Right hindlimb (tissue), 1 donor: Measurements from ENCODE around the gene HOXD9.
A peak's percentile ranks its signal among the peaks of the same experiment; 100 is the strongest.

ENCODE experiments used
- DNase-seq: peaks from one replicate; pipeline ENCODE4 v3.0.0-alpha.2; 2018

Gene HOXD9

DNA sequence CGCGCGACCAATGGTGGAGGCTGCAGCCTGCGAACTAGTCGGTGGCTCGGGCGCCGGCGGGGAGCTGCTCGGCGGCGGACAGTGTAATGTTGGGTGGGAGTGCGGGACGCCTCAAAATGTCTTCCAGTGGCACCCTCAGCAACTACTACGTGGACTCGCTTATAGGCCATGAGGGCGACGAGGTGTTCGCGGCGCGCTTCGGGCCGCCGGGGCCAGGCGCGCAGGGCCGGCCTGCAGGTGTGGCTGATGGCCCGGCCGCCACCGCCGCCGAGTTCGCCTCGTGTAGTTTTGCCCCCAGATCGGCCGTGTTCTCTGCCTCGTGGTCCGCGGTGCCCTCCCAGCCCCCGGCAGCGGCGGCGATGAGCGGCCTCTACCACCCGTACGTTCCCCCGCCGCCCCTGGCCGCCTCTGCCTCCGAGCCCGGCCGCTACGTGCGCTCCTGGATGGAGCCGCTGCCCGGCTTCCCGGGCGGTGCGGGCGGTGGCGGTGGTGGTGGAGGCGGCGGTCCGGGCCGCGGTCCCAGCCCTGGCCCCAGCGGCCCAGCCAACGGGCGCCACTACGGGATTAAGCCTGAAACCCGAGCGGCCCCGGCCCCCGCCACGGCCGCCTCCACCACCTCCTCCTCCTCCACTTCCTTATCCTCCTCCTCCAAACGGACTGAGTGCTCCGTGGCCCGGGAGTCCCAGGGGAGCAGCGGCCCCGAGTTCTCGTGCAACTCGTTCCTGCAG lies at the start of gene HOXD9:
TSS of gene HOXD9 (plus strand) at position 37 of the 728 bp plus-strand sequence. CDS start at position 87, 50 bp downstream.
- DNase-seq: peak; percentile 84

DNA sequence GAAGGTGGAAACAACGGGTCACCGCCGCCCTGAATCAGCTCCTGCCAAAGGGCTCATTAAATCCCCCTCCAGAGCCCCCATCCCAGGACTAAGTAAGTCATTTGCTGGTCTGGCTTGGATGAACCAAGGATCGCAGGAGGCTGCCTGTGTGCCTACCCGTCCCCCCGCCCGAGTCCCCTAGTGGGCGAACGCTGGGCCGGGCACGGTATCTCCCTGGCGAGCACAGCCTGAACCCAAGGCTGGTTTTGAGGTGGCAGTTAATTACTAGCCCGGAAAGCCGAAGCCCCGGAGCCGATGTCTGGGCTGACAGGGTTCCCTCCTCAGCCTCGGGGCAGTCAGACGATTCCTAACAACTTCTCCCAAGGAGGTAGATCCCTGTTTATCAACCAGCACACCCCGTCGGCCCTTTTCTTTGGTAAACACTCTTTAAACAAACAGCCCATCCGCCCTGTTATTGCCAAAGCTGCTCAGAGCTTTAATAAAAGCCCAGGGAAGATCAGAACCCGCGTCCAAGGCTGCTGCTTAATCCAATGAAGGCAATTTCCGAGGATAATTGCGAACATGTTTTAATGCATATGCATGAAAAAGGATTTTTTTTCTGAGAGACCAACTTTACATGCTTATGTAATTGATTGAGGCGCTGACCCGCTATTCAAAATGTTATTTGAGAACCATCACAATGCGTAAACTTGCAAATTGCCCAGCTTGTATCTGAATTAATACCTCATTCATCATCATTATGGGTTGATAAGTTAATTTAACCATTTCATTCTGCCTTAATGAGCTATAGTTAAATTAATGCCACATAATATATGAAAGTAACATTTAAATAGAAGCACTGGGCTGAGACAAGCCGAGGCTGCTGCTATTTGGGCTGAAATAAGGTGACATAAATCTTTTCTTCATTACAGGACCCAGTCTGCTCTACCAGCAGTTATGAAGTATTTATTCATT lies 49.3 kb upstream of the HOXD9 start:
- no peak for DNase-seq

DNA sequence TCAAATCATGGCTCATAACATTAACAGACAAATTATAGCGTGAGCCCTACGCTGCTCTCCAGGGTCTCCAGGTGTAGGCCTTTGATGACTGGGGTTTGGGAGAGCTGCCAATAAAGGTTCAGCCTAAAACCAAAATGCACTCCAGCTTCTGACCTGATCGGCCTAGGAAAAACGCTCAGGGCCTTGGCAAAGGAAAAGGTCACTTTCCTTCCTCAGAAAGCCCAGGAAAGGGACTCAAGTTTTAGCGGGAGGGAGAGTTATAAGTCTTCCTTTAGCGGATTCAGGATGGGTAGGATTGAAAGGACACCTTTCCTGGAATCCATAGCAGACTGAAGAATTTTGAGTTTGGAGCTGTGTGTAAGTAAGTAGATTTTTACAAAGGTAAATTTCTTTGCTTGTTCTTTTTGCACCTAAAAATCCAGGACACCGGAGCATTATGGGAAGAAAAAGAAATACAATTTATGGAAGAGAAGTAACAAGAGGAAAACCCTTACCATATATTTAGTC lies 47.5 kb upstream of the HOXD9 start:
- DNase-seq: no peak

DNA sequence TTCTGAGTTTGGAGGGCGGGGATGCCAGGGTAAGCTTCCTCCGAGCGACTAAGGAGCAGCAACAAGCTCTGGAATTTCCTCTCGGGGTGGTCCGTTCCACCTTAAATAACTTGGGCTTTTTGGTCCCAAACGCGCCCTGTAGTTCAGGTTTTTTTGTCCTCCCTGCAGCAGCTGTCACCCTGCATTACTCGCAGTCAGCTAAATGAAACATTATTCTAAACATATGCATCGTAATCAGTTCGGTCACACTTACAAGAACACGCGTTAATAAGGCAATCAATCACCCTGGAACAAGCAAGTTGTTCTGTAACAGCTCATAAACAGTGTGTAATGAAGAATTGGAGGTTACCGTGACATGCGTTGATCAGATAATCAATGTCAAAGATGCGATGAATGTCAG lies 47.0 kb upstream of the HOXD9 start:
- peak; percentile 36 for DNase-seq

DNA sequence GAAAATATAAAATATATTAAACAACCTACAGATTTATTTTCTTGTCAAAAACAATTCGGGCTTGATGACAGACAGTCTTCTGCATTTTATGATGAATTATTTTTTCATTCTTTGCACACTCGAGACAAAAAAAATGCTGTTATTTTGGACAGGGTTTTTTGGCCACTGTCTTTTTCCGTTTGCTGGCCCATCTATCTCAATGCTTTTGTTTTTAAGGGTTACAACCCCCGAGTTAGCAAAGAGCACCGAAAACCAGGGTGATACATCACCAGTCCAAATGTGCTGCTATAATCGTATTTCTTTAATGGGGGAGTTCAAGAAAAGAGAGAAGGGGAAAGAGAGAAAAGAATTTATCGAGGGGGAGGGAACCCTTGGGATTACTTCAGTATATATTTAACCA lies 46.5 kb upstream of the HOXD9 start:
- no peak for DNase-seq

DNA sequence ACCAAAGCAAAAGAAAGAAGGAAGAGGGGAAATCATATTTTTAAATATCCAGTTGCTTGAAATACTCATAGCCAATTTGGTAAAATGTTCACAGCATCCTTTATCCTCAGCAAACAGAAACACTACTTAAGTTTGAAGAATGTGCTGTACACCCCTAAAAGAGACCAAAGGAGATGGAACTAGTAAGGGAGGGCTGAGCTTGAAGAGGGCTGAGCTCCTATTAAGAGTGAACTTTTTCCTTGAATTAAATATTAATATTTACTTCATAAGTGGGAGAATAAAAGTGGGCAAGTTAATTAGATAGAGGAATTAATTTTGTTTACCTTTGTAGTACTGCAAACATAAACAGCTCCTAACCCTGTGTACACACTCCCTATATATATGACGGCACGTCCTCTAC lies 45.7 kb upstream of the HOXD9 start:
- no peak for DNase-seq

DNA sequence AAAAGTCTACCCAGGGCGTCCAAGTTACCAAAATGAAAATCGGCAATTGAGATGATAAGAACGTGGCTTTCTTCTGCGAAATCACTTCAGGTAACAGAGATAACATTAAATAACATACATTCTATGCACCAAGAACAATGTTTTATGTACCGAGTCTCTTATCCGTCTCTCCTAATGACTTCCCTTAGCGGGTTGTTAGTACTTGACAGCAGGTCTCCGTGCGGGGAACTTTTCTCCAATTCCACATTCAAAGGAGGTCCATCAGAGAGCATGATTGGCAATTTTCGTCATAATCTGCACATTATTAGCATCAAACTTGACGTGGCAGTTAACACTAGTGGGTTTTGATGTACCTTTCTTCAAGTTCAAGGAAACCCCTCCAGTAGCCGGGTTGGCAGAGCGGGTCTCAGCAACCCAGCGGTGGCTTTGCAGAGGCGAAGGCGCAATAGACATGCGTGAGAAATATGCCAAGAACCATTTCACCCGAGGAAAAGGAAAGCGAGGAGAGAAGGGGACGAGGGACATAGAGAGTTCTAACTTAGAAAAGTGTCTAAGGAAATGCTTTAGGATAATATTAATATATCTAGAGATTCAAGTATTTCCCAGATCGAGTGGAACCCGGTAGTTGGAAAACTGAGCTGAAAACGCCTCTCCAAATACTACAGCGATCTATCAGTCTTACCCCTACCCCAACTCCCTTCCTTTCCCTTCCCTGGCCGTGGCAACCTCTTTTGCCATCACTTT lies 43.8 kb upstream of the HOXD9 start:
- peak; percentile 17 for DNase-seq

DNA sequence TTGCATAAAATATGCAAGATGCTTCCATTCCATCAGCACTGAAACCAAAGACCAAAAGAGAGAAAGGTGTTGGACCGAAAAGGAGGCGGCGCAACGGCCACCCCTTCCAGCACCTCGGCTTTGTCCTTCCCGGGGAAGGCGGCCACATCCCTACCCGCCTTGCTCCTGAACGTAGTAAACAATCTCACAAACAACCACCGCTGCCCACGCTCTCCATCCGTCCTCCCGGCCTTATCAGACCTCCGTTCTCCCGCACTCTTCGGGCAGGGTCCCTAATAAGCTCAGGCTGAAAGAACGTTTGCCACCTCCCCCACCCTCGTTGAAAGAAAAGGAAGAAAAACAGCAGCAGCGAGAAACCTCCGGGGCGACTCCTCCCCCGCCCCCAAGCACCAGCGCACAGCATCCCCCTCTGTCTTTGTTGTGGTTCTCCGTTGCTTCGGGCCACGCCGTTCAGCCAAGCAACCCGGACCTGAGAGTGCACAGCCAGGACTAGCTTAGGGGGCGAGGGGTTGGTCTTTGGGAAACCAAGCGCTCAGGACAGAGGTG lies 43.2 kb upstream of the HOXD9 start:
- peak; percentile 23 for DNase-seq

DNA sequence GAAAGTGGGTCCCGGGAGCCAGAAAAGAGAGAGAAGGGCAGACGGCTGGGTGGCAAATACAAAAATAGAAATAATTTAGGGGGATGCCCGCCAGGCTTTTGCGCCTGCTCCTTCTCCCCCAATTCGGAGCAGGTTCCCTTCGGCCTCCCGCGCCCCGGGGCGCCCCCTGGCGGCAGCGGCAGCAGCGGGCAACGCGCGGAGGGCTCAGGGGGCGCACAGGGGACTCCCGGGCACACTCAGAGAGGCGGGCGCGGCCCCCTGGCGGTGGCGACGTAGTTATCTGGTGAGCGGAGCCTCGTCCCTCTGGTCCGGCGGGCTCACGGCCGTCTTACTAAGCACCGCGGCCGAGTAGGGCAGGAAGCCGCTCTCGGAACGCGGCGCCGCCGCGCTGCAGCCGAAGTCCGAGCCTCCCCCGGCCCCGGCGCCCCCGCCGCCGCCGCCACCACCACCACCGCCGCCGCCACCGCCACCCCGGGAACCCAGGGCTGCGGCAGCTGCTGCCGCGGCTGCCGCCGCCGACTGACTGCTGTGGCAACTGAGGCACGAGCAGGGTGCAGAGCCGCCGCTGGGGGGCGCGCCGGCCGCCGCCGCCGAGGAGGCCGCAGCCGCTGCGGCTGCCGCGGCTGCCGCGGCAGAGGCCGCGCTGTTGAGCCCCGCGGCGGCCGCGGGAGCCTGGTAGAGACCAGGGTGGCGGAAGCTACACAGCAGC lies 42.5 kb upstream of the HOXD9 start:
- DNase-seq: peak; percentile 67

DNA sequence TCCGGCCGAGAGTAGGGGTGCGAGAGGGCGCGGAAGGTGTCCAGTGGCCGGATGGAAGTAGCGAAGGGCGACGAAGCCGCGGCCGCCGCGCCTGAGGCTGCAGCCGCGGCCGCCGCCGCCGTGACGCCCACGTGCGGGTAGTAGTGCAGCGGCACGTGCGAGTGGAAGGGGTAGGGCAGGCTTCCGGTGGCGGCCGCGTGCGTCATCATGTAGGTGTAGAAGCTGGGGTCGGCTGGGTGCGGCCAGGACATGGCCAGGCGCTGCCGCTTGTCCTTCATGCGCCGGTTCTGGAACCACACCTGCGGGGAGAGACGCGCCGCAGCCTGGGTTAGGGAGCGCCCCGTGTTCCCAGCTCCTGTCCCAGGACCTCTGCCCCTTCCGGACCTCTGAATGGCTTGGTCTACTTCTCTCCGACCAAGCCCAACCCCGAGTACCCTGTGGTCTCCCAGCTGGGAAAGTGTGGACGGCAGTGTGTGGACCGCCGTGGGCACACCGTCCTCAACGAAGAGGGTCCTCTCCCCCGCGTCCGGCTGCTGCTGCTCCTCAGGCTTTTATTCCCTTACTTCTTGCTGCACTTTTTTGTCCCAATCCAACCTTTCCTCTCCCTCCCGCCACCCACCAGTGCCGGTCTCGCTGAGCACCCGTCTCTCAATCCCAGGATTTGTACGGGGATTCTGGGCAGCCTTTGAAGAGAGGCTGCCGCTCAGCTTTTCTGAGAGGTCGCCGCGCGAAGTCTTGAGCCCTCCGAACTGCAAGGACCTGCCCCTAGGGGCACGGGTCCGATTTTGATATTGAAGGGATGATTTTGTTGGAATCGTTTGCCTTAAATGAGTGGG lies 41.8 kb upstream of the HOXD9 start:
- DNase-seq: peak; percentile 42

DNA sequence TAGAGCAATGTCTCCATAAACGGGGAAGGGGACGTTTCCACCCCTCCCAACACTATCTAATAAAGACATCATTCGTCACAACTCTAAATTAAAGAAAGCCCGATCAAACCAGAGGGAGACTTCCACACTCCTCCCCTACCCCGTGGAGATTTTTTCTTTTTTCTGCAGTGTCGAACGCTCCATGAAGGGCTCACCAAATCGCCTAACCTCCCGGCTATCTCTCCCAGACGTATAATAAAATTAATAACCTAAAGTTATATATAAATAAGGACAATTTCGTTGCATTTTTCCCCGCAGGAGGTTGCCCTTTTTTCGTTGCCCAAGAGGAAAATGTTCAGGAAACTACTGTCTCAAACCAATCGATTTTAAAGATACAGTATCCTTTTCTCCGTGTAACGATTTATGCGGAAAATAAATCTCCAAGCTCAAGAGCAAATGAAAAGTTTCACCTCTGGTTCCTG lies 41.1 kb upstream of the HOXD9 start:
- DNase-seq: no peak

DNA sequence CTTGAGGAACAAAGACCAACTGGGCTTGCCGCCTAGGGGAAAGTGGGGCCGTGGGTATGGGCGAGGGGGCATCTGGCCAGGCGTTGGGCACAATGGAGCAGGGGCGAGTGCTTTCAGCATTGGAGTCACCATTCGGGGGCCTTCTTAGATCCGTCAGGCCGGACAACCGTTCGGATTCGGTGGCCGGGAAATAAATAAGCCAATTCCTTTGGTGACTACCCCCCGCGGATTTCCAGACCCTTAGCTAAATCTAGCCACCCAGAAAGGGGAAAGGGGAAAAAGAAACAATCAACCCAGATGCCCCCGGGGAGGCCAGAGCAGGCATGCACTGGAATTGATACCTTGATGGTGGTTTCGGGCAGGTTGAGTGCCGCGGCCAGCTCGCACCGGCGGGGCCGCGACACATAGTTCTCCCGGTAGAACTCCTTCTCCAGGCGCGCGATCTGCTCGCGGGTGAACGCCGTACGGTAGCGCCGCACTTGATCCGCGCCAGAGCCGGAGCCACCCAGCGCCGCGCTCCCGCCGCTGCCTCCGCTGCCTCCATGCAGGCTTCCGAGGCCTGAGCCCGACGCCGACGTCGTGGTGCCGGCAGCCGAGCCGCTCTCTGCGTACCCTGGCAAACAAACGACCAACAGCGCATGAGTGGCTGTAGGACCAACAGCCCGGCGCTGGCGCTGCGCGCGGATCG lies 40.5 kb upstream of the HOXD9 start:
- peak; percentile 49 for DNase-seq

DNA sequence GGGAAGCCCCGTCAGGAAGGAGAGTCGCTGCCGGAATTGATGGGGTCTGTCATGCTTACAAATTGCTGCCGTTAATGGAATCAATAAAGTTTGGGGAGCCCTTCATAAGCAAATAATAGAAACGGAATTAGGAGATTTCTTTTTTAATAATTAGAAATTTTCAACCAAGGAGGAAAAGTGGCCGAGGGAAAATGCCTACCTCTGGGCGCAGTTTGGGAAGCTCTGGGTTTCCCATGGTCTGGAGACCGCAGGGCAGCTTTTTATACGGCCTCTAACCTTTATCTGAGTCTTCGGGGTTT lies 40.0 kb upstream of the HOXD9 start:
- DNase-seq: no peak

DNA sequence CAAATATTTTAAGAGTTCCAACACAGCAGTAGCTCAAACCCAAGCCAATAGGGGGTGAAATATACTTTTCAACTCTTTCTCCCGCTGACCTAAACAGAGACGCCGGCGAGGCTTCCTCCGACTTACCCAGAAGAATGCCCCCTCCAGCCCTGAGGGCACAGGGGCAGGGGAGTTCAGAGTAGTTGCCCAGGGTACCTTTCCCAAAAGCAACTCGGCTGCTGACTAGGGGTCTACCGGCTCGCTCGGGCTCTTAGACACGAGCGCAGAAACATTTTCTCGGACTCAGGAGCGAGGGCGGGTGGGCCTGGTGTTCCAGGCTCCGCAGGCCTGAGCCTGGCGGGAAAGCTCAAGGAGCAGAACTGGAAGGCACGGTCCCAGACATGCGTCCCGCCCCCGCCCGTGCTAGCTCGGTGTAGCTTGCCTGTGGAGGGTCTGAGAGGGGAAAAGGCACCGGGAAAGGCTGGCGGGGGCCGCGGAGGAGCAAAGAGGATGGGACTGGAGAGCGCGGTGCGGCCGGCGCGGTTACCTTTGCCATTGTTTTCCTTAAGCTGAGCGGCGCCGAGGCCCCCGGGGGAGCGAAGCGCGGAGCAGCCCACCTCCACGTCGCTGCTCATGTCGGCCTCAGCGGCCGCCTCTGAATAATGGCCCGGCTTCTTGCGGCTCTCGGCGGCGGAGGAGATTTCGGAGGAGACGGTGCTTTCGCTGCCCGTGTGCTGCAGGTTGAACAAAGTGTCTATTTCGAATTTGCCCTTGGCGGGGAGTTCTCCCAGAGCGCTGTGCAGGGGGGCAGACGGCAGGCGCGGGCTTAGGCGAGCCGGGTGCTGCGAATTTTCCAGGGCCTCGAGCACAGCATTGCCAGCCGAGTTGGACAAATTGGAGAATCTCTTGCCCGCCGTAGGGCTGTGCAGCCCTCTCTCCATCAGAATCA lies 39.4 kb upstream of the HOXD9 start:
- peak; percentile 35 for DNase-seq

DNA sequence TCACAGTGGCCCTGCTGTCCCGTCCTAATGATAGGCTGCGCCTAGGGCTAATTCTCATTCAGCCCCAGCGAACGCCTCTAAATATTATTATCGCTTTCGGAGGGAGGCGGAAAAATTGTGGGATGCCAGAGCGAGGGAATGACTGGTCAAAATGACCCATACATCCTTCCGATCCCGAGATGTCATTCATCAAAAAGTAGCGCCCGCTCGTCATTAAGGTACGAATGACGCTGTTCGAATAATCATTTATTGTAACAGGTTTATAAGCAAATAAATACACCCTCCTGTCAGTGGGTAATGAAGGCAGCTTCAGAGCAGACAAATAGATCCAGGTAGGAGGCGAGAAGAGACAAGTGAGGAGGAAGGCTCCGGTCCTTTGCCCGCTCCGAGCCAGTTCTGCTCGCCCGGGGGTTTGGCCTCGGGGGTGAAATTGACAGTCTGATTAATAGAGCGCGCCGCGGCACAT lies 38.7 kb upstream of the HOXD9 start, which contains the start of gene EVX2:
TSS of gene EVX2 (minus strand) at position 167 of the 466 bp plus-strand sequence. CDS start 186 bp downstream, outside the sequence.
- peak; percentile 19 for DNase-seq

DNA sequence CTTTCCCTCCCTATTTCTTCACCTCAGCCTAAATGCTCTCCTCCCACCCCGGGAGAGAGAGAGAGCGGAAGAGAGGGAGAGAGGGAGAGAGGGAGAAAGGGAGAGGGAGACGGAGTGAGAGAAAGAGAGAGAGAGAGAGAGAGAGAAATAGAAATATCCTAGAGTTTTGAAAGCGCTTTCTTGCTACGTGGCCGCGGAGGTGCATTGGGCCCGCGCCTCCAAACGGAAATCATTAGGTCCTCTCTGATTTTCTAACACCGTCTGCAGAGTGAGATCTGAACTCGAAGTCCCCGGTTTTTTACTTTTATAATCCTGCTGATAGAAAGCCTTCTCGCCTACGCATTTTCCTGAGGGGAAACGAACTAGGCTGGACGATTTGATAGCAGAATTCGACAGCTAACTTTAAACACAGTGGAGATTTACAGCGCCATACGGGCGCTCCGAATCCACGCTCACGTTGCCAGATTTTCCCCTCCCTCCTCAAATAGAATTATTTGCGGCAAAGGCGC lies 37.9 kb upstream of the HOXD9 start:
- DNase-seq: peak; percentile 26

DNA sequence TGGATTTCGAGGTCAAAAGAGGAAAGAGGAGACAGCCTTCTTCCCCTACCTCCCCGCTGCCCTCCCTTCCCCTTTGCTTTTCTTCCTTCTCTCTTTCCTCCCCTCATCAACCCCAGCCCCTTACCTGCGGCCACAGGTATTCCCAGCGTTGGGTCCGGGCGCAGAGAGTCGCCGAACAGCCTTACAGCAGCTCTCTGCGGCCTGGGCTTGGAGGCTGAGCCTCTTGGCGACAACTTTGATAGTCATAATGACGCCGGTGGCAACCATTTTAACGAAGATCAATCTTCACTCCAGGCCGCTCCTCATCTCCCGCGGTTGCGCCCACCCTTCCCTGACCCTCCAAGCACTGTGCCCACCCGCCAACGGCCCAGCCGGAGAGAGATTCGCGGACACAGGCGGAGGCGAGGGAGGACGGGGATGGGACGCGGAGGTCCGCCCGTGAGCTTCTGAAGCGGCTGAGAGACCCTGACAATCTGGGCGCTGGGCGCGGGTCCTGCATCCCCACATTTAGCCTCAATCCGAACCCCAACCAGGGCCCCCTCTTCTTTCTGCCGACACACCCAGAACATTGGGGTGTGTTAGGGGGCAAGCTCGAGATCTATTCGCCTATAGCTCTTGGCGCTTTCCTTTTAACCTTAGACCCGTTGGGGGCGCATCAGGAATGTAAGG lies 37.3 kb upstream of the HOXD9 start:
- peak; percentile 14 for DNase-seq
